Endothelial cell of umbilical vein (primary cell): ENCODE results near the gene DHX29. TPM values are rescaled to one million over a fixed set of nuclear protein-coding genes. Genes with fewer than 3 reads are reported as not detected.

Experiments
- BruUV-seq: library from RNA; stranded (reverse); fragments of 400-500 nt; replicated peaks from 2 replicates; lab custom pipeline; 2021; lab: Mats Ljungman, UMichigan
- CTCF ChIA-PET: fragments of 300-600, 350-600 bp; sonication (Branson Sonifier 250); formaldehyde crosslinking; loops from one replicate; lab custom pipeline; 2021; ENCODE audit warnings: antibody characterized with exemption, inconsistent platforms; lab: Charles Lee
- POLR2A ChIA-PET: fragments of 300-600, 350-600 bp; sonication (Branson Sonifier 250); formaldehyde crosslinking; loops from one replicate; lab custom pipeline; 2021; ENCODE audit warnings: antibody characterized with exemption, inconsistent platforms; lab: Charles Lee
- DNase-seq: peaks from one replicate; pipeline ENCODE4 v3.0.0-alpha.2; 2011; ENCODE audit warnings: low read depth, low spot score
- FAIRE-seq: peaks from 2 replicates; lab custom pipeline; 2011; peaks lifted over from hg19 to GRCh38; lab: Jason Lieb, UNC
- H2AFZ ChIP-seq: 2 replicates; pipeline ENCODE4 v1.6.0; 2012; ENCODE audit warnings: low read depth, low read length, control low read depth, inconsistent platforms
- H3K27ac ChIP-seq: 2 replicates; pipeline ENCODE4 v1.5.1; 2011; ENCODE audit warnings: low read depth, mild to moderate bottlenecking, control low read depth, low read length, moderate library complexity; ENCODE audit not compliant: insufficient read depth
- H3K27me3 ChIP-seq, 2 experiments: 2 replicates each; pipeline versions ENCODE4 v1.6.0 to v1.6.1; 2011; ENCODE audit warnings: low read length in 2 of 2, mixed read lengths in 1 of 2; ENCODE audit not compliant: control insufficient read depth in 2 of 2, insufficient read depth in 2 of 2
- H3K36me3 ChIP-seq, 2 experiments: 2 replicates in 1 of 2; 3 replicates in 1 of 2; pipeline ENCODE4 v1.5.1; 2011; ENCODE audit warnings: low read length in 2 of 2, mild to moderate bottlenecking in 1 of 2, moderate library complexity in 1 of 2; ENCODE audit not compliant: control insufficient read depth in 2 of 2, insufficient read depth in 2 of 2; ENCODE audit errors: extremely low read depth in 1 of 2
- H3K4me1 ChIP-seq: 3 replicates; pipeline ENCODE4 v1.5.1; 2011; ENCODE audit warnings: mild to moderate bottlenecking, low read length; ENCODE audit not compliant: control insufficient read depth, insufficient read depth; ENCODE audit errors: extremely low read depth
- H3K4me2 ChIP-seq: 2 replicates; pipeline ENCODE4 v1.6.1; 2011; ENCODE audit warnings: low read length, control low read depth, mixed read lengths; ENCODE audit not compliant: insufficient read depth
- H3K4me3 ChIP-seq, 3 experiments: fragments of 200-600 bp in 1 of 3; sonication (generic), shearing (Covaris generic) in 1 of 3; replicated peaks in 1 of 3; 2 replicates each; pipeline ENCODE4 v1.5.1; 2011 to 2016; ENCODE audit warnings: control low read depth in 3 of 3, low read length in 3 of 3, mild to moderate bottlenecking in 2 of 3, inconsistent platforms in 1 of 3, low read depth in 1 of 3, moderate library complexity in 1 of 3; ENCODE audit not compliant: insufficient read depth in 1 of 3
- H3K79me2 ChIP-seq: 2 replicates; pipeline ENCODE4 v1.6.0; 2012; ENCODE audit warnings: low read length, inconsistent platforms; ENCODE audit not compliant: control insufficient read depth, insufficient read depth
- H3K9ac ChIP-seq: replicated peaks from 2 replicates; pipeline ENCODE3; 2011; ENCODE audit warnings: low read length, control low read depth; ENCODE audit not compliant: insufficient read depth; ENCODE audit errors: extremely low read depth
- H3K9me1 ChIP-seq: replicated peaks from 3 replicates; pipeline ENCODE4 v1.6.0; 2011; ENCODE audit warnings: mild to moderate bottlenecking, low read length; ENCODE audit not compliant: control insufficient read depth, insufficient read depth; ENCODE audit errors: extremely low read depth
- H3K9me3 ChIP-seq: replicated peaks from 2 replicates; pipeline ENCODE4 v1.5.1; 2012; ENCODE audit warnings: low read length, inconsistent platforms; ENCODE audit not compliant: control insufficient read depth, insufficient read depth
- H4K20me1 ChIP-seq: replicated peaks from 2 replicates; pipeline ENCODE3; 2011; ENCODE audit warnings: mild to moderate bottlenecking, low read length; ENCODE audit not compliant: control insufficient read depth, insufficient read depth; ENCODE audit errors: extremely low read depth
- CTCF ChIP-seq, 2 donors: IDR thresholded peaks; 1 replicate in 1 of 2; 2 replicates in 1 of 2; pipeline ENCODE4 v1.5.1; 2011; ENCODE audit warnings: low read length in 2 of 2, mild to moderate bottlenecking in 2 of 2, moderate library complexity in 2 of 2, control low read depth in 1 of 2, inconsistent platforms in 1 of 2, low read depth in 1 of 2; ENCODE audit not compliant: insufficient read depth in 1 of 2; ENCODE audit errors: extremely low read depth in 1 of 2
- EZH2 ChIP-seq: IDR thresholded peaks from 2 replicates; pipeline ENCODE4 v1.6.1; 2012; ENCODE audit warnings: borderline replicate concordance, low read depth, mild to moderate bottlenecking, moderate library complexity, low read length, inconsistent platforms; ENCODE audit not compliant: severe bottlenecking
- MAX ChIP-seq: IDR thresholded peaks from 2 replicates; pipeline ENCODE4 v1.6.1; 2011; ENCODE audit not compliant: insufficient read depth, insufficient read length
- dilution Hi-C: fragments of 300-500 bp; cut with MboI; formaldehyde crosslinking; loops from one replicate; pipeline ENCODE4 v1.15.0; 2019; ENCODE audit warnings: low sequenced_read_pairs; ENCODE audit not compliant: extremely low pct_ligation_motif_present
- intact Hi-C: fragments of 100-400 bp; cut with micrococcal nuclease; formaldehyde crosslinking; loops from one replicate; pipeline ENCODE4 v1.10.0; 2022
- polyA plus RNA-seq, 4 experiments: library from polyadenylated mRNA; depleted of rRNA in 3 of 4; stranded (reverse) in 3 of 4; unstranded in 1 of 4; fragments of >200 nt; gene quantifications; 2 replicates each; pipeline versions ENCODE4 v1.2.1 to v1.2.3, GENCODE V29; 2011 to 2012; ENCODE audit warnings: missing spikeins in 1 of 4
- total RNA-seq: library from RNA; stranded (reverse); gene quantifications from 2 replicates; pipeline ENCODE4 v1.2.3, GENCODE V29; 2021

DHX29 gene
- total and polyA plus RNA-seq, 2 donors (not counting 3 experiments of a cell fraction or from before 2014, with no cell fraction given) = 4.7 to 32.8 TPM

GRCh38 chr5:55324815-55325418, 17.4 kb upstream of the DHX29 start:
- H3K36me3 ChIP-seq = peaks cover 0 to 10% of the 10 kb centered on the region in 2 experiments
- H3K4me1 ChIP-seq = no peaks in the 10 kb centered on the region
- no peak overlapping the region for H2AFZ ChIP-seq
- H3K79me2 ChIP-seq = peaks cover 33% of the 10 kb centered on the region
- no TSS peak for BruUV-seq
- no peaks in the 10 kb centered on the region for H4K20me1 ChIP-seq
- H3K4me2 ChIP-seq = no peak overlapping the region
- H3K9me1 ChIP-seq = no peaks in the 10 kb centered on the region
- FAIRE-seq (peak; percentile 68), DNase-seq (peak; percentile 67)
- H3K27me3 ChIP-seq = no peaks in the 10 kb centered on the region
- CTCF ChIA-PET = interaction anchor here (0.5 to 3.0 kb wide), 18 partner anchors 15 to 945 kb away, joined by 3 to 37 read pairs (median 3); partner anchors contain the start of genes DHX29 and MTREX
- TF ChIP-seq CTCF (IDR thresholded peaks at IDR 0.05; ENCODE audit: extremely low read depth in 1 of 2, insufficient read depth in 1 of 2, low read depth in 1 of 2, low read length in 2 of 2) (peak; percentile 43 to 47), MAX (no peak), EZH2 (no peak)
- H3K9ac ChIP-seq = no peak overlapping the region
- no peak overlapping the region for H3K27ac ChIP-seq
- dilution Hi-C loops = no loop called here
- H3K4me3 ChIP-seq = no peak overlapping the region
- POLR2A ChIA-PET = interaction anchor here (0.5 kb wide), 1 partner anchor 17 kb away, joined by 5 read pairs; the partner anchor contains the start of gene MTREX
- no peaks in the 10 kb centered on the region for H3K9me3 ChIP-seq
- intact Hi-C loops = loop anchor here (1.0 to 5.0 kb wide), 2 partner anchors 367 to 597 kb away; no protein-coding TSS in a partner anchor
